GM20000 (cell line): ENCODE data around the gene COQ9.
A peak's percentile ranks its signal among the peaks of the same experiment; 100 is the strongest.

Experiments
- DNase-seq: peaks from one replicate; pipeline ENCODE4 v3.0.0; 2012; ENCODE audit warnings: low spot score
- TF ChIP-seq, protein P1 (sequence below): IDR thresholded peaks from 2 replicates; pipeline ENCODE4 v1.5.1; 2012; ENCODE audit warnings: mild to moderate bottlenecking, control low read depth; ENCODE audit errors: extremely low read depth, missing control alignments

The COQ9 gene

DNA sequence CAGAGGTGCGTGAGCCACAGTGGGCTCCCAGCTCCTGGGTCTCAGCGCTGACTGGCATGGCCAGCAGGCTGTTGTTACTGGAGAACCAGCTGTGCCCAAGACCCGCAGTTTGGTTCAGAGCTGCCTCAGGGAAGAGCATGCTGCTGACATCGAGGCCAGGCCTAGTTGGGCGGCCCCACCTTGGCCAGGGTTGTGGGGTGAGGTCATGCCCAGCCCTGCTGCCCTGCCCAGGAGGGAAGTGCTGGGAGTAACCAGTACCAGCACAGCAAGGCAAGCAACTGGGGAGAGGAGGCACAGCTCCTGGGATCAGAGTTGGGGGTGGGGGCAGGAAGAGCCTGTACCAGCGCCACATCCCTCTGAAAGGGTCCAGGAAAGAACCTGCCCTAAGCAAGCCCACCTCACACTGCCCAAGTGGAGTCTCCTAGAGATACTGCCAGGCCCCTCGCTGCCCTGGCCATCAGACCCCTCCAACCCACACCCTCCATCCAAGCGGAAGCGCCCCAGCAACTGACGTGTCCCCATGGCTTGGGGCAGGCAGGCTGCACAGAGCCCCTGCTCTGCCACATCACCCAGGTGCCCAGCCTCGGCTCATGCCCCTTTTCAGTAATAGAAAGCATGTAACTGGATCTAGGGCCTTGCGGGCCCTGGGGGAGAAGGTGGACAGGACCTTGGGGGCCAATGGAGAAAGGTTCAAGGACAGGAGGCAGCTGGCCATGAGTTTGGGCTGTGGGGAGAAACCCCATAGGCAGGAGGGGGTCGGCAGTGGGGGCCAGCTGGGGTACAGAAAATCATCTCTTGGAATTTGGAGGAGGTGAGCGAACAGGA is 38.0 kb downstream of the COQ9 start:
- no peak for DNase-seq
- TF ChIP-seq, protein P1, sequence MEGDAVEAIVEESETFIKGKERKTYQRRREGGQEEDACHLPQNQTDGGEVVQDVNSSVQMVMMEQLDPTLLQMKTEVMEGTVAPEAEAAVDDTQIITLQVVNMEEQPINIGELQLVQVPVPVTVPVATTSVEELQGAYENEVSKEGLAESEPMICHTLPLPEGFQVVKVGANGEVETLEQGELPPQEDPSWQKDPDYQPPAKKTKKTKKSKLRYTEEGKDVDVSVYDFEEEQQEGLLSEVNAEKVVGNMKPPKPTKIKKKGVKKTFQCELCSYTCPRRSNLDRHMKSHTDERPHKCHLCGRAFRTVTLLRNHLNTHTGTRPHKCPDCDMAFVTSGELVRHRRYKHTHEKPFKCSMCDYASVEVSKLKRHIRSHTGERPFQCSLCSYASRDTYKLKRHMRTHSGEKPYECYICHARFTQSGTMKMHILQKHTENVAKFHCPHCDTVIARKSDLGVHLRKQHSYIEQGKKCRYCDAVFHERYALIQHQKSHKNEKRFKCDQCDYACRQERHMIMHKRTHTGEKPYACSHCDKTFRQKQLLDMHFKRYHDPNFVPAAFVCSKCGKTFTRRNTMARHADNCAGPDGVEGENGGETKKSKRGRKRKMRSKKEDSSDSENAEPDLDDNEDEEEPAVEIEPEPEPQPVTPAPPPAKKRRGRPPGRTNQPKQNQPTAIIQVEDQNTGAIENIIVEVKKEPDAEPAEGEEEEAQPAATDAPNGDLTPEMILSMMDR = no peak

DNA sequence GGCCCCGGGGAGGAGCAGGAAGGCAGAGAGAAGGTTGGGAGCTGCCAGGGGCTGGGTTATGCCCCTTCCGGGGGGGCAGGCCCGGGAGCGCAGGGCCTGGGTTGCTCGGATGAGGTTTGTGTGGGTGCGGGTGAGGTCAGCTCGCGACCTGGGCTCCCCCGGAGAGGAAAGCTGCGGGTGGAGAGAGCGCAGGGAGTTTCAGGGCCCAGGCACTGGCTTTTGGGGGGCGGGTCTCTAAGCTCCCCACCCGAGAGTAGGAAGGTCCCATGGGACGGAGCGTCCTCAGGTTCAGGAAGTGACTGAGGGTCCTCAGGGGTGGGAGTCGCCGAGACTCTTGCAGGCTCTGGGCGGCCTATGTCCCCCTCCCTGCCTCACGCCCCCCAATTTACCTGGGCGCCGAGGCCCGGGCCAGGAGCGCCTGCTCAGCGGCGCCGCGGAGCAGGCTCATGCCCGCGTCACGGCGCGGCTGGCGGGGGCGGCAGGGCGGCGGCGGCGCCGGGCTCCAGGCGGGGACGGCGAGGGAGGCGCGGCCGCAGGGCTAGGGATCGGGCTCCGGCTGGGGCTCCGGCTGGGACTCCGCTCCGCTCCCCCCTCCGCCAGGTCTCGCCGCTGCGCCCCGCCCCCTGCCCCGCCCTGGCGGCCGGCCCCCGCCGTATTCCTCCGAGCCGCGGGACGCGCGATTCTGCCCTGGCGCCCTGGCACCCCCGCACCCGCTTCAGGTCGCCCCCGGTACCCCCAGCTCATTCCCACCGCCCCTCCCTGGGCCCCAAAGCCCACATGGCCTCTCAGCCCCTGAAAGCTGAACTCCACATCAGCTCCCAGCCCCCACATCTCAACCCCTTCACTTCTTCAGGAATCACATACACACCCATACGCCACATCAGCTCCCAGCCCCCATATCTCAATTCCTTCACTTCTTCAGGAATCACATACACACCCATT is 38.9 kb downstream of the COQ9 start, which contains the start of gene DOK4:
Gene DOK4 (minus strand): TSS at position 578 of the 942 bp plus-strand sequence. CDS start 6,986 bp downstream, outside the sequence.
- TF ChIP-seq, protein P1 = no peak
- peak; percentile 97 for DNase-seq

DNA sequence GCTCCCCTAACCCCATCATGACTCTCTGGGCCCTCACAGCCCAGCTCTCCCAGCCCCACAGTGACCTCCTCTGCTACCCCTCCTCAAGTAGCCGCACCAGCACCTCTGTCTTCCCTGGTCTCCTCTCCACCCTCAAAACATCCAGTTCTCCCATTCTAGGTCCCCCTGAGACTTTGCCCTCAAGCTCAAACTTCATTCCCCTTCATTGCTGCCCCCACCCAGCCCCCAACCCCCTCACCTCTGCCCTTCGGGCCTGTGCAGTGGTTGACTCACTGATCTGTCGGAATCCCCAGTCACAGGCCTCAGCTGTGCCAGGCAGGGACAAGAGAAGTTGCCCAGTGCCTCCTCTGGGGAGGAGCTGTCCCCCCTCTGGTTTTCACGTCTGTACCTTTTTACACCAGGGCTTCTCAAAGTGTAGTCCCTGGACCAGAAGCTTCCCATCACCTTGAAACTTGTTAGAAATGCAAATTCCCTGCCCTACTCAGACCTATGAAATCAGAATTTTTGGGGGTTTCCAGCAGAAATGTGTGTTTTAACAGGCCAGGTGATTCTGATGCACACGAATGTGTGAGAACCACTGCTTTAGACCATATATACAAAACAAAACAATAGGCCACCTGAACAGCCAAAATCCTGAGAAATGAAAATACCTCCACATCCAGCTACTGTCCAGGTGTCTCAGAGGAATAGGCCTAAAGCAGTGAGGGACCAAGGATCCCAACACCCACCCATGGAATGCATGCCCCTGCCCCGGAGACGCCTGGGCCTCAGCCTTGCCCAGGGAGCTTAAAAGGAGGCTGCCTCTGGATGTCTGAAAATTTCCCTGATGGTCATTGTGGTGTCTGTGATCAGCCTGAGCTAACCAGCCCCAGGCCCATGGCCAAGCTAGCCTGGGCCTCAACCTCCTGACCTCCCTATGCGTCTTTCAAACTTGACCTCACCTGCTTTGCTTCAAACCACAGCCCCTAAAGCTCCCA is 39.9 kb downstream of the COQ9 start:
- no peak for DNase-seq
- TF ChIP-seq, protein P1 = no peak

DNA sequence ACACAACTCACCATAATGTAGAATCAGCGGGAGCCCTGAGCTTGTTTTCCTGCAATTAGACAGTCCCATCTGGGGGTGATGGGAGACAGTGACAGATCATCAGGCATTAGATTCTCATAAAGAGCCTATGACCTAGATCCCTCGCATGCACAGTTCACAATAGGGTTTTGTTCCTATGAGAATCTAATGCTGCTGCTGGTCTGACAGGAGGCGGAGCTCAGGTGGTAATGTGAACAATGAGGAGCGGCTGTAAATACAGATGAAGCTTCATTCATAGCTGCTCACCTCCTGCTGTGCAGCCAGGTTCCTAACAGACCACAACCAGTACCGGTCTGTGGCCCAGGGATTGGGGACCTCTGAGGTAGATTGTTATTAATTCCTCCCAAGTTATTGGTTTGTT is 42.0 kb downstream of the COQ9 start:
- DNase-seq = no peak

DNA sequence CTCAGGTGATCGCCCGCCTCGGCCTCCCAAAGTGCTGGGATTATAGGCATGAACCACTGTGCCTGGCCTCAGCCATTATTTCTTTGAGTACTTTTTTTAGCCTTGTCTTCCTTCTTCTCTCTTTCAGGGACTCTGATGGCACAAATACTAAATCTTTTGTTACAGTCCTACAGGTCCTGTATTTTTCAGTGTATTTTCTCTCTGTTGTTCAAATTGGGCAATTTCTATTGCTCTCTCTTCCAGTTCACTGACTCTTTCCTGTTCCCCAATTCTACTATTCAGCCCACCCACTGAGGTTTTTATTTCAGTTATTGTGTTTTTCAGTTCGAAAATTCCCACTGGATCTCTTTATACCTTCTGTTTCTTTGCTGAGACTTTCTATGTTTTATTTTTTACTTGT is 46.5 kb downstream of the COQ9 start:
- TF ChIP-seq, protein P1 = no peak
- DNase-seq = no peak

More for the DNA sequence above, 42.0 kb downstream of the COQ9 start:
- TF ChIP-seq, protein P1 = no peak

DNA sequence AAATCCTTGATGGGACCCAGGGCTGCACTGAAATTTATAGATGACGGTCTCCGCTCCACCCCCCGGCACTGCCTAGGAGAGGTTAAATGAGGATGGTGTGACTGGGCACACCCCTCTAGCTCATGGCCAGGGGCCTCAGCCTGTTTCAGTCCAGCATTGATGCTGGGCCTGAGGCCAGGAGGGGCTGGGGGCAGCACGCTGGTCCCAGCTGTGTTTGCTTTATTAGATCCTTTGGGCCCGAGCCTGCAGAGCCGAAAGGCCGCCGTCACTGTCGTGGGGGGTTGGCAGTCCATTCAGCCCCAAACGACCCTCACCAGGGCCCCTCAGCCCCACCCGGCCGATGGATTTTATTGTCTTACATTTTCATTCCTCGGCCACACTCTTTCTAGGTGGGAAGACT is 49.8 kb downstream of the COQ9 start:
- DNase-seq = no peak
- TF ChIP-seq, protein P1 = no peak
